ENCODE data around the gene OXTR. TPM values are rescaled to one million over a fixed set of nuclear protein-coding genes. Genes with fewer than 3 reads are reported as not detected.

OXTR gene
- total RNA-seq: 0.27 TPM

DNA sequence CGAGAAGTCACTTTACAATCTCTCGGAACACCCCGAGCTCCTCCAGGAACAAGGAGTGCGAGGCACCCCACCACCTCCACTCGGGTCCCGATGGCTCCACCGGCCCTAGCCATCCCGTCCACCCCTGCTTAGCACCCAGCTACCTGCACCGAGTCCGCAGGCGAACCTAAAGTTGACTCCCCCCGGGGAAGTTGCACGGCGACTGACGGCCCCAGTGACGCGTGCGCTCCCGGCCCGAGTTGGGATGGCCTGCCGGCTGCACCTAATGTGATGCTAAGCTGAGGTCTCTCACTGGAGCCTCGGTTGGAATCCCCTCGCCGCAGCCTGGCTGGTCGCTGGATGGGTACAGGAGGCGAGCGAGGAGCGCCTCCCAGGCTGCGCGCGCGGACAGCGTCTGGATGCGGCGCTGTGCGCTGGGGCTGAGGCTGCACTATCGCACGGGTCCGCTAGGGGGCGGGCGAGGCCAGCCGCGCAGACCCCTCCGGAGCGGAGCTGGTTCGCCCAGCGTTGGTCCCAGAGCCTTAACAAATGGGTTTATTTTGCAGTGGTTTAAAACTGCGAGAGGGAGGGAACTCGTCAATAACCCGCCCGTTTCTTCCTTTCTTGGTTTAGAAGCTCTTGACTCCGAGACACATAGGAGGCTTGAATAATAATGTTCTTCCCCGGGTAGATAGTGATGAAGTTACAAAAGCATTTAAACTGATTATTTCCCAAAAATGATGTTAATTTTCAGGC lies at the start of gene OXTR:
Gene OXTR (minus strand): TSS at position 526 of the 735 bp plus-strand sequence. CDS start 1,426 bp downstream, outside the sequence.
- peak in 2 of 3 donors; percentile 46 to 68 for DNase-seq (ENCODE audit: low read depth in 2 of 3, low spot score in 2 of 3)

DNA sequence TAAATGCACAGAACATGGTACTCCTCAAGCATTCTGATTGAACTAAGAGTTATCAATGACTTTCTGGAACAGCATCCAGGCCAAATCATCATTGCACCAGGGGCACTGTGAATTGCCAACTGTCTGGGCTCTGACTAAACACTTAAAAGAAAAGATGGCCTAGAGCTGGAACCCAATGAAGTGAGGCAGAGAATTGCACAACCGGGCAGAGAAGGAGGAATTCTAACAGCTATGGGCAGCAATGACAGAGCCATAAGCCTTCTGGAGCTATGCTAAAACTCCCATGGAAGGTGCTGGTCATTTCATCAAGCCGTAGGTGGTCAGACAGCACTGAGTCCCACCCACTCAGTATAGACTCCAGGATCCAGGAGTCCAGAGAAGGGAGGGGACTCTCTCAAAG lies 48.1 kb upstream of the OXTR start:
- no peak for DNase-seq (ENCODE audit: low read depth in 2 of 3, low spot score in 2 of 3)

DNA sequence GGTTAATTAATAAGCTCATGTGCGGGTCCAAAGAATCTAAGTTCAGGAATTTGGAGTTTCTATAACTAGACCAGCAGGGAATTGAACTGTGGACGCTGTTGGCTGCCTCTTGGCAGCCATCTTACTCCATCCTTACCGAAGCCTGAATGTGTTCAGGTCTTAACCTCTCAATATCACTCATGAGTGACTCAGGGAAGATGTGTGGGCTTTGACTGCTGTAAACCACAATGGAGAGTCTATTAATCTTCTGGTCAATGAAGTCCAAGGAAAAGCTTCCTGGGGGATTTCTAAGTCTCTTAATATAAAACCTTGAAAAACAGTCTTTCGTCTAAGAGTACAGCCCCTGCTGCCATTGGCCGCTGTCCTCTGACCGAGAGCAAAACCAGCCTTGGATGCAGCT lies 46.7 kb upstream of the OXTR start:
- DNase-seq (ENCODE audit: low read depth in 2 of 3, low spot score in 2 of 3): no peak

DNA sequence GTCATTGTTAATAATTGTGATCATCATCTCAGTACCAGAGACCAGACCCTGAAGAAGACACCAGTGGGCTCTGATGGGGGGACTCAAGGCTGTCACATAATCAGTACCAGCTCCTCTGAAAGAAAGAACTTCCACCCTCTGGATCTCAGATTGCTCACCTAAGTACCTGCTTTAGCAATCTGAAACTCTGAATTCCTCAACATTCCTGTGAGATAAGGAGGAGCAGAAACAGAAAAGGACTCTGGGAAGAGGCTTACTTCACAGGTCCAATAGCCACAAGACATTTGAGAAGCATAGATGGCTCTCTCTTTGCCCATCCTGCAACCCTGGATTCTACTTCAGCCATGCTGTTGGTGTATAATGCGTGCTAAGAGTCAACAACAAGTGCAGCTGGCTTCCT lies 44.0 kb upstream of the OXTR start:
- no peak for DNase-seq (ENCODE audit: low read depth in 2 of 3, low spot score in 2 of 3)

DNA sequence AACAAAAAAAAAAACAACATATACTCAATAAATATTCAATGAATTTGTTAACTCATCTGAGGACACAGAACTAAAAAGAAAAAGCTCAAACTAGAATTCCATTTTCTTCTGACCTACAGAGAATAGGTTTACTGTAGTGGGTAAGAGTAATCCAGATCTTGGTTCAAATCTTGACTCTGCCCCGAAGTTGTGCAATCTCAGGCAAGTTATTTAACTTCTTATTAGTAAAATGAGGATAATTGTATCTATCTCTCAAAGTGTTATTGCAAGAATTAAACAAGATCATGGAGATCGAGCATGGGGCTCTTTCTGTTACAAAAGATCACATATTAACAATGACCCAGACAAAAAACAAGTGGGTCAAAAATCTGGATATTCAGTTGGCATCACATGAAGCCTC lies 41.1 kb upstream of the OXTR start:
- no peak for DNase-seq (ENCODE audit: low read depth in 2 of 3, low spot score in 2 of 3)

DNA sequence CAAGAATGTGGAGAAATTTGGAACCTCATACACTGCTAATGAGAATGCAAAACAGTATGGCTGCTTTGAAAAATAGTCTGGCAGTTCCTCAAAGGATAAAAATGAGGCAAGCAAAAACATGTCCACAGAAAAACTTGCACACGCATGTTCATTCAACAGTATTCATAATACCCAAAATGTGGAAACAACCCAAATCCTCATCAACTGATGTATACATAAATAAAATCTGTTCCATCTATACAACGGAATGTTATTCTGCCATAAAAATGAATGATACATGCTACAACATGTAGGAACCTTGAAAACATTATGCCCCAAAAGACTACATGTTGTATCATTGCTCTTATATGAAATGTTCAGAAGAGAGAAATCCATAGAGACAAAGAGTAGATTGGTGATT lies 36.4 kb upstream of the OXTR start:
- no peak for DNase-seq (ENCODE audit: low read depth in 2 of 3, low spot score in 2 of 3)

DNA sequence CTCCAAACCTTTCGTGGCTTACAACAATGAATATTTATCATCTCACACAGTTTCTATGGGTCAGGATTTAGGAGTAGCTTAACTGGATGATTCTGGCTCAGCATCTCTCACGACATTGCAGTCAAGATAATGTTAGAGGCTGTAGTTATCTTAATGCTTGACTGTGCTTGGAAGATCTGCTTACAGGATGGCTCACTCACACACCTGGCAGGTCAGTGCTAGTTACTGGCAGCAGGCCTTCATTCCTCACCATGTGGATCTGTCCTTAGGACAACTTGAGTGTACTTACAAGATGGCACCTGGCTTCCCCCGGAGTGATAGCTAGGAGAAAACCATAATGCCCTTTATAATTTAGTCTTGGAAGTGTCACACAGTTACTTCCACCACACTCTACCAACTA lies 32.8 kb upstream of the OXTR start:
- no peak for DNase-seq (ENCODE audit: low read depth in 2 of 3, low spot score in 2 of 3)

DNA sequence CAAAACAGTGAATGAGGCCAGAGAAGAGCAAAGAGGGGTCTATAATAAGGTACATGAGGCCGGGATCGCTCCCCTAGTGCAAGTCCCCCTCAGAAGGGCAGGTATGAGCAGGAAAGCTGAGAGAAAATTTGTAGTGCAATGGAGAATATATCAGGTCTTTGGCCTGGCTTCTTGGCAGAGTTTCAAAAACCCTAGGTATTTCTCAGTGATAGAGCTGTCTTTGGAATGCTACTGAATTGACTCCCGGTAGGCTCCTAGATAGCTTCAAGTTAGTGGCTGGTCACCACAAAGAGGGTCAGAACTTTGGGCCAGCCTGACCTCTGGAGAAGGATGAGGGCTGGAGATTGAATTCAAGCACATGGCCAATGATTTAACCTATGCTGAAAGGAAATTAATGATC lies 30.6 kb upstream of the OXTR start:
- no peak for DNase-seq (ENCODE audit: low read depth in 2 of 3, low spot score in 2 of 3)

DNA sequence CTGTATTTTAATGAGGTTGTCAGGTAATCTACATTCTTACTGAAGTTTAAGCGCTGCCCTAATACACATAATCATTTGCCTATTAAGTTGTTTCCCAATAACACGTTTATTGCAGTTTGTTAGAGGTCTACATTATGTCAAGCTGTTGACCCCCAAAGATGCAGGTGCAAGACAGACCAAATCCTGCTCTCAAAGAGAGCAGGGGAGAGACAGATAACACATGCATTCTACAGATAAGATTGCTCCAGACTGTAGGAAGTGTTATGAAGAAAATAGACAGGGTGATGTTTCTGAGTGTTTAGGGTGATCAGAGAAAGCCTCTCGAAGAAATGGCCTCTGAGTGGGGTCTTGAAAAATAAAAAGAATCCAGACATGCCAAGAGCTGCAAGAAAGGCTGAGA lies 24.8 kb upstream of the OXTR start:
- no peak for DNase-seq (ENCODE audit: low read depth in 2 of 3, low spot score in 2 of 3)

DNA sequence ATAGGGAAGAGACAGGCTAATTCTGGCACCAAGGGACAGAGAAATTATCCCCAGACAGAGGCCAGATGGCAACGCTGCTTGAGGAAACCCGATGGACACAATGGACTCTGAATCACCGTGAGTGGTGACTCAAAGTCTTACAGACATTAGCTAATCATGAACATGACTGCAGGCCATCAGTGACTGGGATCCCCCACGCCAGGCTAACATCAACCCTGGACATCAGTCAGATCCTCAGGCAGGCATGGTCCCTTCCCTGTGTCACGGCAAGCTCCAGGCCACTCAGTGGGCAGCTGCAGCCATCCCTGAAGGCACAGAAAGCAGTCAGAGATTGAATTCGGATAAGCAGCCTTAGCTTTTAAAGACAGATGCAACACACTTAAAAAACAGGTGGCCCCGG lies 23.8 kb upstream of the OXTR start:
- no peak for DNase-seq (ENCODE audit: low read depth in 2 of 3, low spot score in 2 of 3)

DNA sequence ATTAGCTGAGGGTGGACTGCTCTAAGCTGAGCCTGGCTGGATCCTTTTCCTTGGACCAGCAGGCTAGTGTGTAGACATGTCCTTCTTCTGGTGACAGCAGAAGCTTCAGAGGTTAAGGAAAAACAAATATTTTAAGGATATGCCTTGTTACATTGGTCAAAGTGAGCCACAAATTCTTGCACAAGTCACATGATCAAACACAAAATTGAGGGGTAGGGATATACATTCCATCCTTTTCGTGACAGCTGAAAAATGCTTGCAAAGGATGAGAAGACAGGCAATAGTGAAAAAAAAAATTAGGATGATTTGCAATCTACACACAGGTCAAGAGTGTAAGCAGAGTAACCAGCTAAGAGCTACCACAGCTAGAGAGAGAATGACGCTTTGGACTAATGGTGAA lies 21.1 kb upstream of the OXTR start:
- DNase-seq (ENCODE audit: low read depth in 2 of 3, low spot score in 2 of 3): no peak

DNA sequence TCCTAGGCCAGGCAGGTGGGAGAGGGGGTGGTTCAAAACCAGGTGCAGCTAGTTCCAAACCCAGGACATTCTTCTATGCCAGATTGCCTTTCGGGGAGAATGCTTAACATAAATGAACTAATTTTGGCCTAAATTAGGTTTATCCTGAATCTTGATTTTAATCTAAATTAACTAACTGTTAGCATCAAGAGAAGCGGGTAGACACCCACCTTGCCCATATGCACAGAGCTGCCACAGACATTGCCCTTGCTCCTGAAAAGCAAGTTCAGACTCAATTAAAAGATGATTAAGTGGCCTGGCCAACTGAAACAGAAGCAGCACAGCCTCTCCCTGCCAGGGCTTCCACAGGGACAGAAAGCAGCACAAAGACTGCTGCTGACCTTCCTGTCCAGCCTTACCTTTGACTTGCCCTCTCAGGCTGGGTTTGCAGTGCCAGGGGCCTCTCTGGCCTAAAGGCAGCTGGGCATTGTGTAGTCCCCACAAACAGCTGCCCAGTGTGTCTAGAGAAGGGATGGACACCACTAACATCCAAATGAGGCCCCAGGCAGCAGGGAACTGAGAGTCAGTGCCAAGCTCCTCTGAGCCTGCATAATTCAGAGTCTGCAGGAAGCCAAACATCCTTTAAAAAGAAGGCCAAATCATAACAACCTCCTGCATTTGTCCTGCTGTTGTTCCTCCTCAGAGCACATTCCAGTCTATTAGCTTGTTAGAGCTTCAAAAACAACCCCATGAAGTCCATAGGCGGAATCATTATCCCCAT lies 15.4 kb upstream of the OXTR start:
- DNase-seq (ENCODE audit: low read depth in 2 of 3, low spot score in 2 of 3): no peak

DNA sequence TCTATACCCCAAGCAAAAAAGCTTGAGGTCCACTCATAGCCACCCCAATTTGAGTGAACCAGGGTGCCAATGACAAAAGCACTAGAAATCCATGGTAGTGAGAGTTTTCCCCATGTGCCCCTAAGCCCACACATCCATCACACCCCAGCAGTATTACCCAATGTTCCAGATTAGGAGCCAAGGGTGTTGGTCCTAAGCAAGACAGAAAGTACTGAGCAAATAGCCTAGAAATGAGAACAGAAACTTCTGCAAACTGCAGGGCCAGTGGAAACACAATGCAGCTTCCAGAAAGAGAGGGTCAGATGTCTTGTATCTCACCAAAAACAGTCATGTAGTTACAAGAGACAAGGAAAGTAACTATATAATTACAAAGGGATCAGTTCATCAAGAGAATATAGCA lies 10.9 kb upstream of the OXTR start:
- DNase-seq (ENCODE audit: low read depth in 2 of 3, low spot score in 2 of 3): no peak

DNA sequence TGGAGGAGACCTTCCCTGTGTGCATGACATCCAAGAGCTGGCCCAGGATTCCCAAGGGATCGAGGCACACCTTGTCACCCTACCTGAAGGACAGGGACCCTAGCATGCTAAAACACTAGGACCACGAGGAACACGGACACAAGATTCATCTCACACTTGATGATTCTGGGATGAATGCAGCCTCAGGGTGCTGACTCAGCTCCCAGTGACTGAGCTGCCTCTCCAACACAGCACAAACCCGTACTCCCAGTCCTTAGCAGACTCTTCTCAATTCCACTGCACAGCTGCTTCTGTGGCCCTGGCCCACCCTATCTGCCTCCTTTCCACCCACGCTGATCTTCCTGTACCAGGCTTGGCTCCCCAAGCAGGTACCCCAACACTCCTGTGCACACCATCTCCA lies 9.1 kb upstream of the OXTR start:
- no peak for DNase-seq (ENCODE audit: low read depth in 2 of 3, low spot score in 2 of 3)

DNA sequence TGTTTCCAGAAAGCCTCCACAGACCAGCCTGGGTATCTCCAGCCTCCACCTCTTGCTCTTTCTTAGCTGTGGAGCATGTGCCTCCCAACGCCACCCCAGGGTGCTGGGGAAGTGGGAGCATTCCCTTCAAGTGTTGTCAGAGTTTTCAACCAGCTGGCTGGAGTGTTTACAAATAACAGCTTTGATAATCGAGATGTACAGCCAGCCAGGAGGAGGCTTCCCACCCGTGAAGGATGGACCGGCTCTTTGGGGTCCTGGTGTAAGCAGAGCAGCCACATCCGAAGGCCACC lies 8.5 kb upstream of the OXTR start:
- DNase-seq (ENCODE audit: low read depth in 2 of 3, low spot score in 2 of 3): no peak

DNA sequence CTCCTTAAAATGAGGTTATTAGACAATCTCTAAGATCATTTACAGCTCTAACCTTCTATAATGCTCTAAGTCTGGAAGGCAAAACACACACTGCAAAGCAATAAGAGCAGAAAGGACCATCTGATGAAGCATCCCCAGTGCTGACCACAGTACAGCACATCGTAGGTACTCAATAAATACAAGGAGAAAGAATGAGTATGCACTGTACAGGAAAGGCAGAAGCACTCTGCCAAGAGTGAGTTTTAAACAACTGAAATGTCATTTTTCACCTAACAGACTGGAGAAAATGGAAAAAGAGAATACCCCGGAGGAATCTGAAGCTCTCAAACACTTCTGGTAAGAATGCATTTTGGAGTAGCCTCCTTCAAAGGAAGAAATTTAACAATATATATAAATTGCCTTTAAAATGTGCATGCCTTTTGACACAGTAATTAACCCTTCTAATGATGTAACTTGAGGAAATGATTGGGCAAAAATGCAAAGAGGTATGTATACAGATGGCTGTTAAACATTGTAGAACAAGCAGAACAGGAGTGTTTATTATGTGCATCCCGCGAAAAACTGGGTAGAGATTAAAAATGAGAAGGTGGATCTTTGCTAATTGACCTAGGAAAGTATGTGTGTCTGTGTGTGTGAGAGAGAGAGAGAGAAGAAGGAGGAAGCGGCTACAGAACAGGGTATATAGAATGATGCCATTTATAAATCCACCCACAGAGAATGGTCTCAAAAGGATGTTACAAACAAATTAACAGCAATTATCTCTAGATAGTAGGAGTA lies 8.0 kb upstream of the OXTR start:
- no peak for DNase-seq (ENCODE audit: low read depth in 2 of 3, low spot score in 2 of 3)

DNA sequence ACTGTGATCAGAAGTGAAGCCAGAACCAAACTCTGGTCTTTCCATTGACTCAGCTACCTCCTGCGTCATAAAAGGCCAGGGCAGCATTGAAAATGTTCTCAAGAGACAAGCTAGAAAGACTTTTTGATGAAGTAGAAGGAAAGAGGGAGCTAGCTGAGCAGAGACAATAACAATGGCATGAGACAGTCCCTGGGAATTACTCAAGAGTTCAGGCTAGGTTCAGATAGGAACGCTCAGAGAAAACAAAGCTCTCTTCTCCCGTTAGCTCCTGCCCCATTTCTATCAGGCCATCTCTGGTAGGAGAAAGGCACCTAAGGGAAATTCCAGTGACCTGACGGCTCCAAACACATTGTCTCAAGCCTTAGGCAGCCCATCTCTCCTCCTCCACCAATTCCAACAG lies 7.0 kb upstream of the OXTR start:
- no peak for DNase-seq (ENCODE audit: low read depth in 2 of 3, low spot score in 2 of 3)

DNA sequence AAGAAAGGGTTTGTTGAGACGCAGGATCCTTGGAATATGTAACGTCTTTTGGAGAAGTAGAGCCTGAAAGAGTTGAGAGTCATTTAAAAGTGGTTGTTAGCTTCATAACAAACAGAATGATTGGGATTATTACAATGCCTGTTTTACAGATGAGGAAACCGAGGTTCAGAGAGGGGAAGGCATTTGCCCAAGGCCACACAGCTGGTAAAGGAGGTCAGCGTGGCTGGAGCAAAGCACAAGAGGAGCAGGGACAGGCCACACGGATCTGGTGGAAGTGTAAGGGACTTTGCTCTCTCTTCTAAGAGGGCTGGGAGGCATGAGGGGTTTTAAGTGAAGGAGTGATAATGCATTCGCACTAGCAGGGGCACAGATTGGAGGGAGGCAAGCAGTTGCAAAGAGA lies 6.2 kb upstream of the OXTR start:
- DNase-seq (ENCODE audit: low read depth in 2 of 3, low spot score in 2 of 3): no peak

DNA sequence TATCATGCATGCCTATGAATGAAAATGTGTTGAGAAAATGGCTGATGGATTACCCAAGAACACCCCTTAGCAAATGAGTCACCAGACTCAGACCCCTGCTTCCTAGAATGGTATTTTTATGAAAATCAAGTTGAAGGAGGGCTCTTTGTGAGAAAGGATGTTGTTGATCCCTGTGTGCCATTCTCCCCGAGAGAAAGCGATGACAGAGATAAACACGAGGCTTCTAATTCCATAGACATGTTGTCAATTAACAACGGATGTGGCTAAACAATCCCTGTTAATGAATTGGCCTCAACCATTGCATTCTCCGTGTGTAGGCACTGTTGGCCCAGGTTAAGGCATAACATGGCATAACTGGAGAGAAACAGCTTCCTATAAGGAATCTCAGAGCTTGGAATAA lies 5.8 kb upstream of the OXTR start:
- DNase-seq (ENCODE audit: low read depth in 2 of 3, low spot score in 2 of 3): no peak

DNA sequence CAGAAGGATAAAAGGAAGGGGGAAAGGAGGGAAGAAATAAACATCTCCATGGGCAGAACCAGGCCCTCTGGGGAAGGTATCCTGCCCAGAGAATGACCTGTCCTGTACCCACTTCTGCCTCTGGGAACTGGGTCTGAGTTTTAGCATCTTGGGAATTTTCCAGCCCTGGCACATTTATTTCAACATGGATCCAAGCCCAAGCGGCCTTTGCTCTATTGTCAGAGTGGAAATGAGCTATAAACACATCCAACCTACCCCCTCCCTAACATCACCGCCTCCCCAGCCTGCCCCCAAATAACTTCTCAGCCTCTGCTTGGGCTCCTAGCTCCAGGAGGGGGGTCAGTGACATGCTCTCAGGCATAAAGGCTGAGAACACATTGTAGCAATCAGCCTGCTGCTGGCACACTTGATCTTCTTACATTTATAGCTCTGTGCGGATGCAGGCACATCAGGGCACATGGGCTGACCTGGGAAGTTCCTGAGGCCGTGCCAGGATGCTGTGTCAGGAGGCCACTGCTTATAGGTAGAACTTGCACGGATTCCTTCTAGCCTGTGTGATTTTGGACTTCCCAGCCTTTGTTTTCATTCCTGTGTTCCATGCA lies 4.6 kb upstream of the OXTR start:
- no peak for DNase-seq (ENCODE audit: low read depth in 2 of 3, low spot score in 2 of 3)

DNA sequence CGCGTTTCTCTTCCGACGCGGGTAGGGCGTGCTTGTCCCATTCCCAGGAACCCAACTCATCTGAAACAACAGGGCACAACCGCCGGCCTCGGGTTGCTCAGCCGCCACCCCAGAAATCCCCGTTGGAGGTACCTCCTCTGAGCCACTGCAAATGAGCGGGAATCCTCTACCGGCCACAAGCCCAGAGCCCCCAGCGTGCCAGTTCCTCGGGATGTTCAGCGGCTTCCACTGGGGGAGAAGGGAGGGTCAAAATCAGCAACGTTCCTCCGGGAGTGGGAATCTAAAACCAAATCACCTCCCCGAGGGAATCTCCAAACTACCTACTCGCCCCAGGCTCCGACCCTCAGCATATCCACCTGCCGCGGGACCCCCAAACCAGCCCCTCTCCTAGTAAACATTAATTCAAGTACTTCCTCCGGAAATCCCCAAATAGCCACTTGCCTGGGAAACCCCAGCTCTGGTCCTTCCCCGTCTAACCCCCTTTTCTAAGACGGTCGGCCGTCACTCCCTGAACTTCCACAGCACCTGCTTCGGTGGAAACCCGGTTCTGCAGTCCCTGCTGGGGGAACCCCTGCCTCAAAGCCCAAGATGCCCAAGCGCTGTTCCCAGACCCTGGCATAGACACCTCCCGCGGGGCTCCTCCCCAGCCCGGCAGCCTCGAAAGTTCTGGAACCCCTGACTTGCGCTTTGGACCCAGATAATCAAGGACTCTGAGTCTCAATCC lies 887 bp downstream of the OXTR start:
- DNase-seq (ENCODE audit: low read depth in 2 of 3, low spot score in 2 of 3): peak in 2 of 3 donors; percentile 5 to 8

Measured in hematopoietic multipotent progenitor cell (in vitro differentiated cells).